Keratinocyte (primary cell): ENCODE data around the gene NUP133. TPM values are rescaled to one million over a fixed set of nuclear protein-coding genes. Genes with fewer than 3 reads are reported as not detected.

ENCODE experiments used
- DNase-seq: peaks from one replicate; pipeline ENCODE4 v3.0.0-alpha.2; 2011; ENCODE audit warnings: low read depth, missing footprints, low spot score
- FAIRE-seq: peaks from 2 replicates; lab custom pipeline; 2011; peaks lifted over from hg19 to GRCh38; lab: Jason Lieb, UNC
- H2AFZ ChIP-seq: 2 replicates; pipeline ENCODE4 v1.6.0; 2012; ENCODE audit warnings: low read length, control low read depth, inconsistent platforms; ENCODE audit not compliant: control insufficient read depth
- H3K27ac ChIP-seq: 2 replicates; pipeline ENCODE4 v1.5.1; 2011; ENCODE audit warnings: low read length; ENCODE audit not compliant: control insufficient read depth, insufficient read depth
- H3K27me3 ChIP-seq: 3 replicates; pipeline ENCODE4 v1.6.0; 2011; ENCODE audit warnings: low read length; ENCODE audit not compliant: control insufficient read depth, insufficient read depth; ENCODE audit errors: extremely low read depth
- H3K36me3 ChIP-seq, 2 experiments: 2 replicates in 1 of 2; 3 replicates in 1 of 2; pipeline ENCODE4 v1.5.1; 2011; ENCODE audit warnings: low read length in 2 of 2, mild to moderate bottlenecking in 1 of 2; ENCODE audit not compliant: control insufficient read depth in 2 of 2, insufficient read depth in 2 of 2; ENCODE audit errors: extremely low read depth in 1 of 2
- H3K4me1 ChIP-seq: 3 replicates; pipeline ENCODE4 v1.5.1; 2011; ENCODE audit warnings: low read length; ENCODE audit not compliant: control insufficient read depth, insufficient read depth; ENCODE audit errors: extremely low read depth
- H3K4me2 ChIP-seq: 3 replicates; pipeline ENCODE4 v1.6.0; 2011; ENCODE audit warnings: low read depth, low read length; ENCODE audit not compliant: control insufficient read depth, insufficient read depth; ENCODE audit errors: extremely low read depth
- H3K4me3 ChIP-seq, 3 experiments: fragments of 200-600 bp in 1 of 3; sonication (generic) in 1 of 3; 2 replicates in 2 of 3; 3 replicates in 1 of 3; pipeline ENCODE4 v1.5.1; 2011 to 2016; ENCODE audit warnings: low read length in 3 of 3, mild to moderate bottlenecking in 3 of 3, control low read depth in 2 of 3, inconsistent platforms in 1 of 3, low read depth in 1 of 3, mixed read lengths in 1 of 3, mixed run types in 1 of 3, moderate library complexity in 1 of 3; ENCODE audit not compliant: control insufficient read depth in 2 of 3, insufficient read depth in 2 of 3; ENCODE audit errors: extremely low read depth in 1 of 3
- H3K79me2 ChIP-seq: 2 replicates; pipeline ENCODE4 v1.6.0; 2012; ENCODE audit warnings: low read length; ENCODE audit not compliant: control insufficient read depth, insufficient read depth
- H3K9ac ChIP-seq: 3 replicates; pipeline ENCODE4 v1.6.0; 2011; ENCODE audit warnings: low read length; ENCODE audit not compliant: control insufficient read depth, insufficient read depth; ENCODE audit errors: extremely low read depth
- H3K9me1 ChIP-seq: 3 replicates; pipeline ENCODE4 v1.6.0; 2011; ENCODE audit warnings: low read length; ENCODE audit not compliant: control insufficient read depth, insufficient read depth; ENCODE audit errors: extremely low read depth
- H3K9me3 ChIP-seq: 2 replicates; pipeline ENCODE4 v1.5.1; 2012; ENCODE audit warnings: low read depth, low read length; ENCODE audit not compliant: control insufficient read depth
- H4K20me1 ChIP-seq: 3 replicates; pipeline ENCODE4 v1.6.0; 2011; ENCODE audit warnings: low read length; ENCODE audit not compliant: control insufficient read depth, insufficient read depth; ENCODE audit errors: extremely low read depth
- EZH2 ChIP-seq: IDR thresholded peaks from one replicate; pipeline ENCODE4 v1.6.1; 2012; ENCODE audit warnings: inconsistent platforms, mild to moderate bottlenecking, low read length, moderate library complexity
- dilution Hi-C: fragments of 300-500 bp; cut with MboI; formaldehyde crosslinking; loops from one replicate; pipeline ENCODE4 v1.7.0; 2020; ENCODE audit warnings: low sequenced_read_pairs; ENCODE audit not compliant: extremely low pct_ligation_motif_present
- polyA plus RNA-seq, 5 experiments: library from polyadenylated mRNA; depleted of rRNA in 3 of 5; stranded (reverse) in 3 of 5; stranded (forward) in 1 of 5; unstranded in 1 of 5; fragments of >200 nt; gene quantifications; 1 replicate in 1 of 5; 2 replicates in 3 of 5; 3 replicates in 1 of 5; pipeline versions ENCODE4 v1.2.1 to v1.2.3, GENCODE V29; 2011 to 2012; ENCODE audit warnings: missing spikeins in 2 of 5, low read depth in 1 of 5, low replicate concordance in 1 of 5
- TF ChIP-seq, protein P1 (sequence below), 3 experiments: IDR thresholded peaks in 1 of 3; conservative IDR thresholded peaks in 1 of 3; optimal IDR thresholded peaks in 1 of 3; 2 replicates in 2 of 3; 3 replicates in 1 of 3; pipeline versions ENCODE3 to v1.5.1; 2011; ENCODE audit warnings: low read length in 3 of 3, mild to moderate bottlenecking in 3 of 3, moderate library complexity in 2 of 3, control low read depth in 1 of 3, inconsistent platforms in 1 of 3; ENCODE audit not compliant: insufficient read depth in 2 of 3; ENCODE audit errors: extremely low read depth in 1 of 3

The NUP133 gene
- polyA plus RNA-seq, 1 donor (not counting 4 experiments of a cell fraction or from before 2014, with no cell fraction given) = 25.2 TPM

GRCh38 chr1:229448845-229449244 lies 59.3 kb downstream of the NUP133 start:
- no peaks in the 10 kb centered on the region for H3K9me3 ChIP-seq
- no peak overlapping the region for H3K9ac ChIP-seq
- H3K9me1 ChIP-seq = no peaks in the 10 kb centered on the region
- H3K27me3 ChIP-seq = no peaks in the 10 kb centered on the region
- FAIRE-seq = no peak
- H3K4me1 ChIP-seq = no peaks in the 10 kb centered on the region
- no peak overlapping the region for H3K4me3 ChIP-seq
- H3K27ac ChIP-seq = no peak overlapping the region
- no peak overlapping the region for H2AFZ ChIP-seq
- dilution Hi-C loops = loop anchor here (10.0 kb wide), 1 partner anchor 104 kb away; the partner anchor contains the start of gene CCSAP
- TF ChIP-seq, protein P1, sequence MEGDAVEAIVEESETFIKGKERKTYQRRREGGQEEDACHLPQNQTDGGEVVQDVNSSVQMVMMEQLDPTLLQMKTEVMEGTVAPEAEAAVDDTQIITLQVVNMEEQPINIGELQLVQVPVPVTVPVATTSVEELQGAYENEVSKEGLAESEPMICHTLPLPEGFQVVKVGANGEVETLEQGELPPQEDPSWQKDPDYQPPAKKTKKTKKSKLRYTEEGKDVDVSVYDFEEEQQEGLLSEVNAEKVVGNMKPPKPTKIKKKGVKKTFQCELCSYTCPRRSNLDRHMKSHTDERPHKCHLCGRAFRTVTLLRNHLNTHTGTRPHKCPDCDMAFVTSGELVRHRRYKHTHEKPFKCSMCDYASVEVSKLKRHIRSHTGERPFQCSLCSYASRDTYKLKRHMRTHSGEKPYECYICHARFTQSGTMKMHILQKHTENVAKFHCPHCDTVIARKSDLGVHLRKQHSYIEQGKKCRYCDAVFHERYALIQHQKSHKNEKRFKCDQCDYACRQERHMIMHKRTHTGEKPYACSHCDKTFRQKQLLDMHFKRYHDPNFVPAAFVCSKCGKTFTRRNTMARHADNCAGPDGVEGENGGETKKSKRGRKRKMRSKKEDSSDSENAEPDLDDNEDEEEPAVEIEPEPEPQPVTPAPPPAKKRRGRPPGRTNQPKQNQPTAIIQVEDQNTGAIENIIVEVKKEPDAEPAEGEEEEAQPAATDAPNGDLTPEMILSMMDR (optimal IDR thresholded peaks at IDR 0.05 in 1 of 3, IDR thresholded peaks at IDR 0.05 in 1 of 3, conservative IDR thresholded peaks at IDR 0.05 in 1 of 3; ENCODE audit: extremely low read depth in 1 of 3, insufficient read depth in 2 of 3, low read length in 3 of 3) = no peak
- TF ChIP-seq EZH2 = no peak
- peaks cover 0 to 8% of the 10 kb centered on the region in 2 experiments for H3K36me3 ChIP-seq
- no peaks in the 10 kb centered on the region for H3K79me2 ChIP-seq
- no peak overlapping the region for H3K4me2 ChIP-seq
- no peak for DNase-seq
- no peaks in the 10 kb centered on the region for H4K20me1 ChIP-seq

DNA sequence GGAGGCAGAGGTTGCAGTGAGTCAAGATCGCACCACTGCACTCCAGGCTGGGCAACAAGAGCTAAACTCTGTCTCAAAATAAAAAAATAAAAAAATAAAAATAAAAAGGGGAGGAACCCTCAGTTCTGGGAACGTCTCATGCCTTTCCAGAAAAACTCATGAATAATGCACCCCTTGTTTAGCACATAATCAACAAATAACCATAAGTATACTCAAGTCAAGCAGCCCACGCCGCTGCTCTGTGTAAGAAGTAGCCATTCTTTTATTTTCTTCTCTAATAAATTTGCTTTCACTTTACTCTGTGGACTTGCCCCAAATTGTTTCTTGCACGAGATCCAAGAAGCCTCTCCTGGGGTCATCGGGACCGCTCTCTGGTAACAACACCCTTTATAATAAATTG lies 59.8 kb downstream of the NUP133 start:
- FAIRE-seq (no peak), DNase-seq (no peak)
- H3K4me1 ChIP-seq = peaks cover 2% of the 10 kb centered on the region
- no peaks in the 10 kb centered on the region for H3K79me2 ChIP-seq
- H2AFZ ChIP-seq = no peak overlapping the region
- no peak for TF ChIP-seq EZH2
- TF ChIP-seq, protein P1 (optimal IDR thresholded peaks at IDR 0.05 in 1 of 3, IDR thresholded peaks at IDR 0.05 in 1 of 3, conservative IDR thresholded peaks at IDR 0.05 in 1 of 3; ENCODE audit: extremely low read depth in 1 of 3, insufficient read depth in 2 of 3, low read length in 3 of 3) = no peak
- H3K4me2 ChIP-seq = no peak overlapping the region
- no peak overlapping the region for H3K27ac ChIP-seq
- H3K27me3 ChIP-seq = no peaks in the 10 kb centered on the region
- H3K4me3 ChIP-seq = no peak overlapping the region
- H3K9me1 ChIP-seq = no peaks in the 10 kb centered on the region
- H4K20me1 ChIP-seq = no peaks in the 10 kb centered on the region
- dilution Hi-C loops = loop anchor here (10.0 kb wide), 1 partner anchor 104 kb away; the partner anchor contains the start of gene CCSAP
- peaks cover 0 to 8% of the 10 kb centered on the region in 2 experiments for H3K36me3 ChIP-seq
- no peak overlapping the region for H3K9ac ChIP-seq
- H3K9me3 ChIP-seq = no peaks in the 10 kb centered on the region
